Fibroblast of lung (primary cell): ENCODE results near the gene CELF2.

Source experiments
- CTCF ChIP-seq, 2 donors: IDR thresholded peaks in 1 of 2; conservative IDR thresholded peaks in 1 of 2; 1 replicate in 1 of 2; 2 replicates in 1 of 2; pipeline ENCODE4 v1.5.1; 2011 to 2012; ENCODE audit warnings: low read length in 2 of 2, control low read depth in 1 of 2, inconsistent platforms in 1 of 2, low read depth in 1 of 2, mild to moderate bottlenecking in 1 of 2
- EZH2 ChIP-seq: IDR thresholded peaks from 2 replicates; pipeline ENCODE4 v1.5.1; 2012; ENCODE audit warnings: low read length, control low read depth, mild to moderate bottlenecking; ENCODE audit errors: missing control alignments

DNA sequence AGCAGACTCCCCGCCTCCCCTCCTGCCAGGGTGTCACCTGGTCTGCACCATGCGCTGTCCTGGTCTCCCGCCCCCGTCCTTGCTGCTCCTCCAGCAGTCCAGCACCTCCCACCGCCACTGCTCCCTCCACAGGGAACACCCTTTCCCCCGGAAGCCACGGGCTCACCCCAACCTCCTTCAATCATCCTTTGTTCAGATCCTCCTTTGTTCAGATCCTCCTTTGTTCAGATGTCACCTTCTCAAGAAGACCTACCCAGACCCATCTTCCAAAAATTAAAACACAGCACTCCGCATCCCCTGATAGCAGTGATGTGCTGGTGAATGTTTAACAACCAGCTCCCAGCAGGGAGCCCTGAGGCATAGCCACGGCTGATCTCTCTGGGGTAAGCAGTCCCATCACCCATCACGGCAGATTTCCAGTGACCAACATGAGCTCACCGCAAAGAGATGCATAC is 356.1 kb downstream of the CELF2 start:
- no peak for TF ChIP-seq CTCF (conservative IDR thresholded peaks at IDR 0.05 in 1 of 2, IDR thresholded peaks at IDR 0.05 in 1 of 2; ENCODE audit: low read depth in 1 of 2, low read length in 2 of 2)
- no peak for TF ChIP-seq EZH2
